GM18519 (cell line): ENCODE data around the gene PTTG1IP.

ENCODE experiments used
- ATAC-seq: cut with Tn5 transposase; IDR thresholded peaks from one replicate; pipeline ENCODE4 v1.9.1; 2021; ENCODE audit warnings: mild to moderate bottlenecking, moderate library complexity; ENCODE audit not compliant: unreplicated experiment, low FRiP score

The PTTG1IP gene

DNA sequence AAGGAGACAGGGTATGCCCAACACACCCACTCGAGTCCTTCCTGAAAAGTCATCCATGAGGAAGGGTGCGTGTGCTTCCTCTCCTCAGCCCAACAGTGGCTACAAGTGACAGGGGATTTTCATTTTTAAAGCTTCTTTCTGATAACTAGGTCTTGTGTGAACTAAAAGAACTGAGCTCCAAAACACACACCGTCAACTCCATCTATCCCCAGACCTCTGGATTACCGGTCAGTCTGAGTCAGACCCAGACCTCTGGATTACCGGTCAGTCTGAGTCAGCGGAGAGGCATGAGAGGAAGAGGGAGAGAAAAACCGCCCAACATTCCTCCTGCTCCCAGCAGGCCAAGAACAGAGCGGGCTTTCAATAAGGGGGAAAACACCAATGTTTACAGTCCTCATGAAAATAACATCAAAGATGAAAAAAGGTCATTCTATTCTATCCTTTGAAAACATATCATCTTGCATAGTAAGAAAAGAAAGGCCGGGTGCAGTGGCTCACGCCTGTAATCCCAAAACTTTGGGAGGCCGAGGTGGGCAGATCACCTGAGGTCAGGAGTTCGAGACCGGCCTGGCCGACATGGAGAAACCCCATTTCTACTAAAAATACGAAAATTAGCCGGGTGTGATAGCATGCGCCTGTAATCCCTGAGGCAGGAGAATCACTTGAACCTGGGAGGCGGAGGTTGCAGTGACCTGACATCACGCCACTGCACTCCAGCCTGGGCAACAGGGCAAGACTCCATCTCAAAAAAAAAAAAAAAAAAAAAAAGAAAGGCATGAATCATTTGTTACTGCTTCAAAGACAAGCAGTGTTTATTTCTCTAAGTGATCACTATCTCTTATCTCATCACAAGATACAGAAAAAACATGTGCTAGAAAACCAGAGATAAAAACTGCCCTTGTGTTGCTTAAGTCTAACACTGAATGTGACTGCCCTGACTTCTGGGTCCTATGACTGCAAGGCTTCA, 3.4 kb downstream of the PTTG1IP start:
- ATAC-seq: no peak

DNA sequence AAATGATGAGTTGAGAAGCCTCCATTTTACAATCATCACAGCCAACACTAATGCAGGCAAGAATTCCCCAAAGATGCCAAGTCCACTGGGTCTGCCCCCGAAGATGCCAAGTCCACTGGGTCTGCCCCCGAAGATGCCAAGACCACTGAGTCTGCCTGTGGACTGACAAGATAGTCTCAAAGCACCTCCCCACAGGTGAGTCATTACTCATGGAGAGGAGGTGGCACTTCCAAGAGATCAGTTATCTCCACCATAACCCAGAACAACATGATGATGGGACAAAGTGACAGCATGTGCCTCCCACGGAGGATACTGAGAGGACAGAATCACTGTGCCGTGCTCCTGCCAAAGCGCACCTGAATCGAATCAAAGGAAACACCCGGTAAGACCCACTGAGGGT, 4.8 kb downstream of the PTTG1IP start:
- no peak for ATAC-seq

DNA sequence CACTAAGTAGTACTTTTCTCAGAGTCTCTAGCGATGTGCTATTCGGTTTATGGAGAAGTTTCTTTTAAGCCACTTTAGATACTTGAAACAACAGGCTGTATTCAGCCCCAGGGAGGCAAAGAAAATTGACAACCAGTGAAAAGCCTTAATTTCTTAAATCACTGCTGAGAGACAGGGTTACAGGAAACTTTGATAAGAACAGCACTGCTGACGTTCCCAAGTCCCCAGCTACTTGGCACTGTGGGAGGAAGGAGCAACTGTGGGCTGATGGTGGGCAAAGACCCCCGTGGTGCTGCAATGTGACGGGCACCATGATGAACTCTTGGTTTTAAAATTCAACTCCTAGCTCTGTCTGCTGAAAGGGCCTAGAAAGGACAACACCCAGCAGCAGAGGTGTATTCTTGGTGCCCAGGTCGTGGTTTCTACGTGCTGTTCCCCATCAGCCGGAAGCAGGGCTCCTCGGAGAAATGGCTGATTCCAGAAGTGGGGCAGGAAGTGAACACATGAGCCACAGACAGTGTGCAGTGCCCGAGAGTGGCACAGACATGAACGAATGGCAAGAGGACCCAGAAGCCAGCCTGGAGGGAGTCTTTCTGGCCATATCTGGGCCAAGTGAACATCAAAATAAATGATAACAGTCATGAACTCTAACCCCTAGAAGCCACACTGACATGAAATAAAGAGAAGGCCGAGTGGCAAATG, 5.3 kb downstream of the PTTG1IP start:
- no peak for ATAC-seq

DNA sequence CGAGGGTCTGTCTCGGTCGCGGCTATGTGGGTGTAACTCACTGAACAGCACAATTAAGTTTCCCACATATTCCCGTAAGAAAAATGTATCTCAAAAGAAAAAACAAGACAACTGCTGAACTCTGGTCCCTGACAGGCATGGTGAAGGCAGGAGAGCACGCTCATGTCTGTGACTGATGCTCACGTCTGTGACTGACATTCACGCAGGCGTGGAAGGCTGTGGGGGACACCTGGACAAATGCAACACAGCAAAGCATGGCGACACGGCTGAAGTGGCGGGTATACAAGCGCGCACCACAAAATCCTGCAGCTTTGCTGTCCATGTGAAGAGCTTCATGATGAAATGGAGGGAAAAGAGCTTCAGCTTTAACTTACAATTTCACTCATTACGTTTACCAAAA, 6.0 kb downstream of the PTTG1IP start:
- ATAC-seq: no peak

DNA sequence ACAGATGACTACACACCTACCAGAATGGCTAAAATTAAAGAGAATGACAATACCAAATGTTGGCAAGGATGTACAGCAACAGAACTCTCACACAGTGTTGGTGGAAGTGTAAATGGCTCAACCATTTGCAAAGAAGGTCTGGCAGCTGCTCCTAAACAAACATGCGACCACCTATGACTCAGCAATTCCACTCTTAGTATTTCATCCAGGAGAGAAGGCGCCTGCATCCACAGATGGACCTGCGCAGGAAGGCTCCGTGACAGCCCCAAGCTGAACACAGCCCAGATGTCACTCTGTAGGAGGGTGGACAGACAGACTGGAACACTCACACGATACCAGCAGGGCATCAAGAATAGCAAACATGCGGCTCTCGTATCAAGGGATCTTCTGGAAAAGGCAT, 6.7 kb downstream of the PTTG1IP start:
- no peak for ATAC-seq

DNA sequence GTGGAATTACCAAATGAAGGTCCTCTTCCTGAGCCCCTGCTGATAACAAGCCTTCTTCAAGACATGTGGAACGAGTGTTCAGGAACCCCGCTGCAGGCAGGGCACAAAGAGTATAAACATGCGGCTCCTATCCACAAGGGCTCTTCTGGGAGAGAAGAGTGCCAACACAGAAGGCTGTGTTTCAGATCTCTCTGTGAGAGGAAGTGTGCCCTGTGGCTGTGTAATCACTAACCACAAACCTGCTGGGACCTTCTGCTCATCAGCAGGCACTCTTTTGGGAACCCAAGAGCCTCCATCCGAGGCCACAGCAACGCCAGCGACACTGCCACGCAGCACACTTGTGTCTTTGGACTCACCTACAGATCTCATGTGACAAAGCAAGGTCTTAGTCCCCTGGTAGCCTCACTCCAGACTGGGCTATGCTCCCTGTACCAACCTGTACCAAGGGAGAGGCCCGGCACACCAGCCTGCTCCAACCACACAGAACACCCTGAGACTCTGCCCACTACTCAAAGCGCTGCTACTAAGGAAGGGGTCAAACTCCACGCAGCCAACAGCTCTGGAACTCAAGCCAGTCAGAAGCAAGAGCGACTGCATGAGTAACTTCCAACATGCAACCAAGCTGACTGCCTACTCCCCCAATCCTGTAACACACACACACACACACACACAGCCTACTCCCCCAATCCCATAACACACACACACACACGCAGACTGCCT, 7.8 kb downstream of the PTTG1IP start:
- ATAC-seq: no peak

DNA sequence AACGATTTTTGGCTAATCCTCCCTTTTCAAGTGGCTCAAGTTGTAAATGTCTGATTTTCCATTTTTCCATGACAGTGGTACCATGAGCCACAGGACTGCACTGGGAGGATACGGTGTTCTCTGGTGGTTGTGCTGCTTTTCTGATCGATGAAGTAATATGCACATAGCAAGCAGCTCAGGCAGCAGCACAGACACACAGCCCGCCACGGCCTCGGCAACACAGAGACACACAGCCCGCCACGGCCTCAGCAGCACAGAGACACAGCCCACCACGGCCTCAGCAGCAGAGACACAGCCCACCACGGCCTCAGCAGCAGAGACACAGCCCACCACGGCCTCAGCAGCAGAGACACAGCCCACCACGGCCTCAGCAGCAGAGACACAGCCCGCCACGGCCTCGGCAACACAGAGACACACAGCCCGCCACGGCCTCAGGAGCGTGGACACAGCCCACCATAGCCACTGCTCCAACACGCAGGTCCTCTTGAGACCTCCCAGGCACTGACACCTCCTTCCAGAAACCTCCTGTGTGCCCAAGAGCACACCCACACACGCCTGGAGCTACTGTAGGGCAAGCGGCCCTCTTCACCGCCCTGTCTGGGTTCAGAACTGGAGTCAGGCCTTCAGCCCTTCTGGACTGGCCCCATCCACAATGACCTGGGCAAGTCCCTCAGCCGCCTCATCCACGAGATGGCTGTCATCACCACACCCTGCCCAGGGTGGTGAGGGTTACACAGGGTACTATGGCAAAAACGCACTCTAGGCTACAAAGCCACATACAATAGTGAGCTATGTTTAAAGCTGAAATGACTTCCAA, 10.4 kb downstream of the PTTG1IP start:
- no peak for ATAC-seq

DNA sequence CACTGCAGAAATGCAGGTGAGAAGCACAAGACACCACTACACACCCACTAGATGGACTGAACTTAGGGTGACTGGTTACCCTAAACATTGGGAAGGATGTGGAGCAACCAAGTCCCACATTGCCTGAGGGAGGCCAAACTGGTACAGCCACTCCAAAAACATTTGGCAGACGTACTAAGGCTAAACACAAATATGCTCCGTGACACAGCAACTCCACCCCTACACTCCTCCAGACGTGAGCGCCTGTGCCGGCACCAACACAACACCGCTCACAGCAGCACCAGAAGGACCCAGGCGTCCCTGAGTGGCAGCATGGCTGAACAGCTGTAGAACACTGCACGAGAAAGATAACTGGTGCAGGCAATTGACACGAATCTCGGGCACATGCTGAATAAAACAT, 14.7 kb downstream of the PTTG1IP start:
- no peak for ATAC-seq

DNA sequence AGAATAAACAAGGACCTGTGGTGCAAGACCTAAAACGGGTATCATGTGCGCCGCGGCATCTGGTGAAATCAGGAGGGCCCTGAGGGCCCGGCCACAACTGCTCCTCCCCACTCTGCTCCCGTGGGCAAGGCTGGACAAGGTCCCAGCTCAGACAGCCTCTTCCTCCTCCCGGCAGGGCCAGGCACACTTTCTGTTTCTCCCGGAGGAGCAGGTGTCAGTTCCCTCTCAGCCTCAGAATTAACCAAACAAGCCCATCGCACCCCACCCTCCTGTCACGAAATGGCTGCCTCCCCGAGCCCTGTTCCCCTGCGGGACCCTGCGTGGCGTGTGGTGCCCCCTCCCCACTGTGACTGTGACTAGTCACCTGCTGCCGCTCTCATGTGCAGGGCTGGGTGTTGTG, 15.2 kb downstream of the PTTG1IP start:
- ATAC-seq: no peak

DNA sequence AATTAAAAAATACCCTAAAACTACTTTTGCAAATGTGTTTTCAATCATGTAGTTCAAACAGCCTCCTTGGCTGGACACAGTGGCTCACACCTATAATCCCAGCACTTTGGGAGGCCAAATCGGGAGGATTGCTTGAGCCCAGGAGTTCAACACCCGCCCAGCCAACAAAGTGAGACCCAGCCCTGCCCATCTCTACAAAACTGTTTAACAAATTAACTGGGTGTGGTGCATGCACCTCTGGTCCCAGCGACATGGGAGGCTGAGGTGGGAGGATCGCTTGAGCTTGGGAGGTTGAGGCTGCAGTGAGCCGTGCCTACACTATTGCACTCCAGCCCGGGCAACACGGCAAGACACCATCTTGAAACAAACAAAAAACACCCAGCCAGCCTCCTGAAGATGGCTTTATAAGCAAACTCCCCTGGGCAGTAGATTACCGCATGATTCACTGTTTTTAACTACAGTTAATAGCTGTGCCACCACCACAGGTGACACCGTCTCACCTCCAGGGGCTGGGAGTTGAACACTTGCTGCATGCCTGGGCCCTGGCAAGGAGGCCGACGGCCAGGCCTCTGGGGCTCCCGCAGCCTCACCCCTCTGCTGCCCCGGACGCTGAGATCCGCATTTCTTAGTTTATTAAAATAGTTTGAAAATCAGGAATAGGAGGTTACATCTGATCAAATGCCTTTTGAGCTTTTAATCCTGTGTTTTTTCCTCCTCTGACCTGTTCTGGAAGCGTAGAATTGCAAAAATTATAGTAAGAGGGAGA, 16.2 kb downstream of the PTTG1IP start:
- ATAC-seq: no peak

DNA sequence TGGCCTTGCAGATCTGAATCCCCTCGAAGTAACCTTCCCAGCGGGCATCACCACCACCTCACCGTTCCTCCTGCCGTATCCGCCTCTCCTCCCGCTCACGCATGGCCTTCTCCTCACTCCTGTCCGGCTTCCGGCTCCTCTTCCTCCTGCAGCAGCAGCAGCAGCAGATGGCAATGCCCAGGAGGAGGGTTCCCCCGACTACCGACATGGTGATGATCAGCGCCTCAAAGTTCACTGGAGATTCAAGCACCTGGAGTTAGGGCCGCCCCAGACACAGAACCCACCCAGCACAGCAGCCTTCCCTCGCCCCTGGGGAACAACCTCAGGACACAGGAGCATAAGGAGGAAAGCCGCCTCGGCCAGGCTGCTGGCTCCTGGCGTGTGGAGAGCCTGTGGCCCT, 17.4 kb downstream of the PTTG1IP start:
- no peak for ATAC-seq

DNA sequence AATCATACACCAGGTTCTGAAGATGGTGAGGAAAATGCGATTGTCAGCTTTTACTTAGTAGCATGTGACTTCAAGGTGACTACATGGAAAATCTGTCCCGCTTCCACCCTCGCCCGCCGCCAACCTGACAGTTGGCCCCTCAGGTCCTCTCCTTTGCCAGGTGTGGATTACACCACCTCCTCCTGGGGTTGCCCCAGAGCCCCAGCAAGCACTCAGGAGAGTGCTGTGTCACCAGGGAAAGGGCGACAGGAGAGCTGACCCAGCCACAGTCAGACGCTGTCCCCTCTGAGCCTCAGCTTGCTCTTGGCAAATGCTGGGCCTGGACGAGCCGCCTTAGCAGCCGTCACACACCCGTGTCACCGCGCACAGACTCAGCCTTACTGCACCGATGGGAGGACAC, 17.9 kb downstream of the PTTG1IP start:
- ATAC-seq: no peak

DNA sequence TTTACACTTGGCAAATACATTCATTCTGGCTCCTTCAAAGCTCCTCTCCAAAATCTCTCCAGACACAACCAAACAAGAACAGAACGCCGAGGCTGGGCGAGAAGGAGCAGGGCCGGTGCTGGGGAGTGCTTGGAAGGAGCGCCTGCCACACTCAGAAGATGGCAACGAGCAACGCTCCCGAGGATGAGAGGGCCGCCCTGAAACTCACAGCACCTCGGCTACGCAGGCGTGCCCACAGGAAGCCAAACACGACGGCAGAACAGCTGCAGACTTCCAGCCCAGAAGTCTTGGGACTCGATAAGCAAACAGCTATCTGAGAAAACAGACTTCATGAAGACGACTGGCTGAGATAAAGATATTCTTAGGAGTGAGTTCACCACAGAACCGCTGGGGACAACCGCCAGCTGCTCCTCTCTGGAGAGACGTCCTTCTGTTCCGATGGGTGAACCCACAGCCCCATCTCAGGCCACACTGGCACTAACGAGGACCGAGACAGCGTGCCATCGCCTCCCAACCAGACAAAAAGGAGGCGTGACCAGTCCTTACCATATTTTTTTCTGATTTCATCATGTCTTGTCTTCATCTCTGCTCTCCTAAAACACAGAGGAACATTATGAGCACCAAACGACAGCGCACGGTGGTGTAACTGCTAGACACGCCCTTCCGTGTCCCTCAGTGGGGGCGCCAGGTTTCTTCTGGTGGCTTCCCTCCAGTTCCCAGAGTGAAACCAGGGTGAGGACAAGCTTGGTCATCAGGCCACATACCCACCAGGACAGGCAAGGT, 18.6 kb downstream of the PTTG1IP start:
- no peak for ATAC-seq

DNA sequence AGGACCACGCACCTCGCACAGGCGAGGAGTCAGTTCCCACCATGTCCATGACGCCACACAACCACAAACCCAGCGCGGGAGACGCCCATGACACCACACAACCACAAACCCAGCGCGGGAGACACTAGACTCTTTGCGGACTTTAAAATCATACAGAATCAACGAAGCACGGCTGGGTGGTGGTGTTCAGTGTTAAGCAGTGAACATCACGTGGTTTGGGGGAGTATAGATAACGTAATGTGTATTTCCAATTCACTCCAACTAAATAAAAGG, 19.2 kb downstream of the PTTG1IP start:
- ATAC-seq: no peak

DNA sequence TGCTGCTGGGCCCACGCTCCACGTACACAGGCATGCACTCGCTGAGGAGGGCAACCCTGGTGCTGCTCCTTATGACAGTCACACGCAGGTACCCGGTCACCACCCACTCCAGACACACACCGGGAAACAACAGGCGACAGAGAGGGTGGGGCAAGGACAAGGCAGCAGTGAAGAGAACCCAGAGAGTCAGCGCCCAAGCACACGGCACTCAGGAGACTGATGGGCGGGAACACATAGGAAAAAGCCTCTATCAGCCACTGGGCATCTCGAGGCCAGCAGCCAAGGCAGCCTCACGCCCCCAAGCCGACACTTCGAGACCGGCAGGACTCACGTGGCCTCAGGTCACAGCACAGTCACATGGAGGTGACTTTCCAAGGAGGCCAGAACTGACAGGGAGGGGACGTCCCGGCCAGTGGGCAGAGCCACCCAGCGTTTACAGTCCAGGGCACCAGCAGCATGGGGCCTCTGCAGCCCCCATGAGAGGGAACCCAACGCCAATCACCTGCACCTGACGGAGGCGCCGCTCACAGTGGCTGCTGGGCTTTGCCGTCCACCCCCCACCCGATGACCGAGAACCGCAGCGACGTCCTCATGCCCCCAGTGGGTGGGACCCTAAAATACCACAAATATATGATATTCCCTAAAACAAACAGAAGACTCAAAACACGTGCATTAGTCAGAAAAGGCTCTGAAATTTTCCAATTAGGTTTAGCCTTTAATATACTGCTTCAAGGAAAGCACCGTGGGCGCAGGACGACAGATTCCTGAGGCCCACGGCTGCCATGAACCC, 19.7 kb downstream of the PTTG1IP start:
- ATAC-seq: no peak

DNA sequence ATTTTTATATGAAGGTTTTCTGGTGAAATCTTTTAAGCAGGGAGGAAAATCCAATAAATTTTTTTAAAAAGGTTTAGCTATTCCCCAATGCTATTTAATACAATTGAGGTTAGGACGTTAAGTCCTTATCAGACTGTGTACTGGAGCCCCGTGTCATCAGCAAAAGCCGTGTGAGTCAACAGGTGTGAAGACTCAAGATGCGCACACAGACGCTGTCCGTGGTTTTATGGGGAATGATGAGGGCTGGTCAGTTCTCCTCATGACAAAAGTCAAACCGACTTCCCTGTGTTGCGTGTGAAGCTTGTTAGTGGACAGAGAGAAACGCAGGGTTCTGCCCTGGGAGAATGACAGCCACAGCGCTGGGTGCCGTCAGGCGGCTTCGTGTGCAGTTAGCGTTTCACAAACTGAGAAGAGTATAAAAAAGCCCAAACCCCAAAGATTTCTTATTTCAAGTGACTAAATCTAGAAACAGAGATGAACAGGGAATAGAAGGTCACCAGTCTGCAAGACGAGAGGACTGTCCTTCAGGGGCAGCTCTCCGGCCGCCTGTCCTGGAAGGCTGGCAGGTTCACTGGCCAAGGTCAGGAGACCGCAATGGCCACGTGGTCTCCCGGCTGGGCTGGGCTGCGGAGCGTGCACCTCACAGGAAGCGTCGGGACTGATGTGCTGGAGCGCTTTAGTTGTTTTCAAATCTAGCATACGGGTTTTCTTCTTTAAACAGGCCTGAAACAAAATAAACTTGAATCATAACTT, 22.4 kb downstream of the PTTG1IP start:
- ATAC-seq: no peak

DNA sequence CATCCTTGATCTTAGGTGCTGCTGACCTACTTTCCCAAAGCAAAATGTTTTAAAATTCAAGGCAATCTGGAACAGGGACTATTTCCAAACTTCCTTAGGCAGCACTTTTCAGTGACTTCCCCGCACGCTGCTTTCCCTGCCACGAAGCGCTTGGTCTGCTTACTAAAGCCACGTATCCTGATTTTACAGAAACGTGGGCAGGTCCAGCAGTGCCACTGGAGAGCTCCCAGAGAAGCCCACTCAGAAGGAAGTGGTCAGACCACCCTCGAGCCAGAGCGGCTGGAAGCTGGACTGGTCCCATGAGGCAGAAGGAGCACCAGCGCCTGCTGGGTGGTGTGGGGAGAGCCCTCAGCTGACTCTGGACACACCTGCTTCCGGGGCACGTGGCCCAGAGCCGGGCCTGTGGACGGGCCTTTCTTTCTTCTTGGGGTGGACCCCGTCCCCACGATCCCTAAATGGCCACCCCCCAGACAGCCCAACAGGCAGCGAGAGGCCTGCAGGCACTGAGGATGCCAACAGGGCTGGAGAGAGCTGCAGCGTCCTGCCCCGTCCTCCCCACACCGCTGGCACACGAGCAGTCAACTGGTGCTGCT, 23.2 kb downstream of the PTTG1IP start:
- ATAC-seq: no peak
